H1 (cell line): ENCODE results near the gene MICU1. TPM values are rescaled to one million over a fixed set of nuclear protein-coding genes. Genes with fewer than 3 reads are reported as not detected.

Experiments
- polyA plus RNA-seq, 7 experiments: library from polyadenylated mRNA; depleted of rRNA in 3 of 7; stranded (reverse) in 5 of 7; unstranded in 2 of 7; fragments of >200 nt in 5 of 7; fragments of 200-250 nt in 2 of 7; gene quantifications; 1 replicate in 5 of 7; 2 replicates in 1 of 7; 4 replicates in 1 of 7; pipeline versions ENCODE4 v1.2.1 to v1.2.3, GENCODE V29; 2011 to 2013; ENCODE audit warnings: missing spikeins in 2 of 7, mixed read lengths in 2 of 7
- small RNA-seq: library from polyadenylated mRNA; stranded (forward); fragments of <200 nt; extraction: miRNeasy Mini kit (QIAGEN cat#:217004); gene quantifications from one replicate; pipeline ENCODE3, GENCODE V24; 2013; ENCODE audit not compliant: insufficient read depth
- total RNA-seq: library from RNA; stranded (reverse); fragmentation: NEBNext Ultra II Directional; extraction: Animal tissue kit (Norgen Biotek cat#: 25700); gene quantifications from 2 replicates; pipeline ENCODE4 v1.2.1, GENCODE V29; 2021

Gene MICU1
- total and polyA plus RNA-seq, 2 of the 8 experiments (the other 6 are each of a cell fraction or from before 2014, with no cell fraction given), result 18.0 to 36.7 TPM

Small RNA genes within 50 kb of the gene (small RNA-seq; reads per million reads assigned to genes)
- gene AL513185.2, result not detected
- not detected for gene HMGN2P34
- not detected for gene RF00019
- gene RN7SL840P, result not detected
- gene RNU6-805P, result not detected

Other genes starting within 250 kb of the MICU1 start
- 45.9 and 51.6 TPM in 2 replicates for gene MCU, start 66.1 kb upstream of the MICU1 start, total RNA-seq
- 41.9 and 62.2 TPM in 2 replicates for gene MCU, start 66.1 kb upstream of the MICU1 start, polyA plus RNA-seq (2011; rRNA removed)